ENCODE results near the gene CSNK1E.

- no peak for TF ChIP-seq CTCF (IDR thresholded peaks at IDR 0.05)
- TF ChIP-seq POLR2A (IDR thresholded peaks at IDR 0.05), result no peak
These were observed 52.9 kb downstream of the CSNK1E start for GRCh38 chr22:38264322-38264843.
